Mucosa of gallbladder (tissue), 1 donor: Measurements from ENCODE around the gene R3HCC1L. TPM values are rescaled to one million over a fixed set of nuclear protein-coding genes. Genes with fewer than 3 reads are reported as not detected.

Experiments used
- DNase-seq: peaks from one replicate; pipeline ENCODE4 v3.0.0-alpha.2; 2020; ENCODE audit warnings: low spot score
- total RNA-seq: library from RNA; stranded (reverse); gene quantifications from one replicate; pipeline ENCODE4 v1.2.1, GENCODE V29; 2021
- donor health status: DM: no; HTN: no; CAD: no.

R3HCC1L gene
- total RNA-seq, 1 donor from 2014 or later = 15.8 TPM

- DNase-seq = no peak
Observed at GRCh38 chr10:98260350-98260749, 125.9 kb downstream of the R3HCC1L start.

GRCh38 chr10:98260752-98261151, 126.3 kb downstream of the R3HCC1L start:
- DNase-seq = no peak

GRCh38 chr10:98261436-98262277, 127.2 kb downstream of the R3HCC1L start:
- DNase-seq = no peak

- DNase-seq = peak; percentile 62
Observed at GRCh38 chr10:98262571-98262970, 128.1 kb downstream of the R3HCC1L start.

- no peak for DNase-seq
Observed at GRCh38 chr10:98263088-98263487, 128.6 kb downstream of the R3HCC1L start.

GRCh38 chr10:98264378-98265065, 130.1 kb downstream of the R3HCC1L start:
- no peak for DNase-seq

GRCh38 chr10:98265403-98266378, 131.2 kb downstream of the R3HCC1L start:
- no peak for DNase-seq

- no peak for DNase-seq
Observed at GRCh38 chr10:98266647-98267046, 132.2 kb downstream of the R3HCC1L start.

- no peak for DNase-seq
Observed at GRCh38 chr10:98267069-98267893, 132.8 kb downstream of the R3HCC1L start.

- no peak for DNase-seq
Observed at GRCh38 chr10:98267894-98268693, 133.6 kb downstream of the R3HCC1L start, which contains the start of gene LOXL4. Gene LOXL4, minus strand, starts transcription at chr10:98268194. Its CDS starts 5,175 bp downstream, at chr10:98263019.

GRCh38 chr10:98268694-98269431, 134.4 kb downstream of the R3HCC1L start:
- DNase-seq = no peak

- DNase-seq = peak; percentile 89
Observed at GRCh38 chr10:98269435-98269912, 135.0 kb downstream of the R3HCC1L start.

- DNase-seq = peak; percentile 25
Observed at GRCh38 chr10:98270073-98270740, 135.8 kb downstream of the R3HCC1L start.

GRCh38 chr10:98270786-98271185, 136.3 kb downstream of the R3HCC1L start:
- DNase-seq = no peak

- no peak for DNase-seq
Observed at GRCh38 chr10:98272245-98272644, 137.8 kb downstream of the R3HCC1L start.

- no peak for DNase-seq
Observed at GRCh38 chr10:98272656-98273055, 138.2 kb downstream of the R3HCC1L start.

GRCh38 chr10:98273057-98273850, 138.8 kb downstream of the R3HCC1L start:
- no peak for DNase-seq

- DNase-seq = no peak
Observed at GRCh38 chr10:98274562-98274961, 140.1 kb downstream of the R3HCC1L start.
